Uterus (tissue), 2 donors: ENCODE data around the gene ISOC2.

Experiments
- POLR2A ChIP-seq, 2 donors: fragments of 450-650 bp; IDR thresholded peaks; one replicate each; pipeline ENCODE4 v1.6.1; 2016; ENCODE audit warnings: antibody characterized with exemption in 2 of 2, mild to moderate bottlenecking in 1 of 2, moderate library complexity in 1 of 2
- TF ChIP-seq, protein P1 (sequence below), 4 experiments: fragments of 200-600 bp in 2 of 4; fragments of 450-650 bp in 2 of 4; sonication (generic) in 2 of 4; IDR thresholded peaks; one replicate each; pipeline ENCODE4 v1.5.1; 2016 to 2019; ENCODE audit warnings: antibody characterized with exemption in 4 of 4, mild to moderate bottlenecking in 2 of 4, moderate library complexity in 1 of 4

GRCh38 chr19:55406826-55407549 lies 54.5 kb downstream of the ISOC2 start:
- TF ChIP-seq, protein P1, sequence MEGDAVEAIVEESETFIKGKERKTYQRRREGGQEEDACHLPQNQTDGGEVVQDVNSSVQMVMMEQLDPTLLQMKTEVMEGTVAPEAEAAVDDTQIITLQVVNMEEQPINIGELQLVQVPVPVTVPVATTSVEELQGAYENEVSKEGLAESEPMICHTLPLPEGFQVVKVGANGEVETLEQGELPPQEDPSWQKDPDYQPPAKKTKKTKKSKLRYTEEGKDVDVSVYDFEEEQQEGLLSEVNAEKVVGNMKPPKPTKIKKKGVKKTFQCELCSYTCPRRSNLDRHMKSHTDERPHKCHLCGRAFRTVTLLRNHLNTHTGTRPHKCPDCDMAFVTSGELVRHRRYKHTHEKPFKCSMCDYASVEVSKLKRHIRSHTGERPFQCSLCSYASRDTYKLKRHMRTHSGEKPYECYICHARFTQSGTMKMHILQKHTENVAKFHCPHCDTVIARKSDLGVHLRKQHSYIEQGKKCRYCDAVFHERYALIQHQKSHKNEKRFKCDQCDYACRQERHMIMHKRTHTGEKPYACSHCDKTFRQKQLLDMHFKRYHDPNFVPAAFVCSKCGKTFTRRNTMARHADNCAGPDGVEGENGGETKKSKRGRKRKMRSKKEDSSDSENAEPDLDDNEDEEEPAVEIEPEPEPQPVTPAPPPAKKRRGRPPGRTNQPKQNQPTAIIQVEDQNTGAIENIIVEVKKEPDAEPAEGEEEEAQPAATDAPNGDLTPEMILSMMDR (IDR thresholded peaks at IDR 0.05): no peak
- no peak for TF ChIP-seq POLR2A (IDR thresholded peaks at IDR 0.05)
